Gastroesophageal sphincter (tissue), 3 donors: Measurements from ENCODE around the gene CNKSR3.

Experiments
- EP300 ChIP-seq: sonication (generic); formaldehyde crosslinking; IDR thresholded peaks from one replicate; pipeline ENCODE4 v1.6.1; 2017; ENCODE audit warnings: antibody characterized with exemption, mild to moderate bottlenecking
- POLR2A ChIP-seq, 2 donors: fragments of 450-650 bp; IDR thresholded peaks; one replicate each; pipeline ENCODE4 v1.6.1; 2017; ENCODE audit warnings: antibody characterized with exemption in 2 of 2, mild to moderate bottlenecking in 2 of 2, moderate library complexity in 1 of 2
- TF ChIP-seq, protein P1 (sequence below), 4 experiments: fragments of 200-600 bp in 2 of 4; fragments of 450-650 bp in 2 of 4; sonication (generic) in 1 of 4; IDR thresholded peaks; one replicate each; pipeline ENCODE4 v1.5.1; 2017 to 2019; ENCODE audit warnings: antibody characterized with exemption in 4 of 4, mild to moderate bottlenecking in 2 of 4, moderate library complexity in 2 of 4

DNA sequence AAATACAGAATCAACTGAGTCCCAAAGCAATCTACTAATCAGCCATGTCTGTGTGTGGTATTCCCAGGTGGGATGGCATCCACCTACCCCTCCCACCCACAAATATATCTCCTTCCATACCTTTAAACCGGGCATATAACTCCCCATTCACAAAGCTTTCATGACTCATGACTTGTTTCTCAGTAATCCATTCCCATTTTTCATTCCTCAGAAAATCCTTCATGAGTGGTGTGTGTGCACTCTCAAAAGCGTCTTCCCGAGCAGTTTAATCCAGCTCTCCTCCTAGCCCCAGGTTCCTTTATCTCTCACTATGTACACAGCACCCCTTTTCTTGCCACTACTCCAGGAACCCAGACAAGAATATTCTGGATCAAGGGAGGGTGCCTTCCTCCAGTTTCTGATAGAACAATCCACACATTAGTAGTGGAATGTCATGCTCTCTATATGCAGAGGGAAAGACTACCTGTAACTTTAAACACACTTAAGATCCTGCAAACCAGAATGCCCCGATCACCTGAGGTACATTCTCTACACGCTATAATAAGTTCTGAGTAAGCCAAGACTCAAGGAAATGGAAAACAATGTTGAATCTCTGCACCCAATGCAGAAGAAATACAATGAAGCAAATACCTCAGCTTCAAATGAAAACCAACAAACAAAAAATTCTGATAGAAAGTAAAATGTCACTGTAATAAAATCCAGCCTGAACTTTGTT is 98.2 kb downstream of the CNKSR3 start:
- TF ChIP-seq, protein P1, sequence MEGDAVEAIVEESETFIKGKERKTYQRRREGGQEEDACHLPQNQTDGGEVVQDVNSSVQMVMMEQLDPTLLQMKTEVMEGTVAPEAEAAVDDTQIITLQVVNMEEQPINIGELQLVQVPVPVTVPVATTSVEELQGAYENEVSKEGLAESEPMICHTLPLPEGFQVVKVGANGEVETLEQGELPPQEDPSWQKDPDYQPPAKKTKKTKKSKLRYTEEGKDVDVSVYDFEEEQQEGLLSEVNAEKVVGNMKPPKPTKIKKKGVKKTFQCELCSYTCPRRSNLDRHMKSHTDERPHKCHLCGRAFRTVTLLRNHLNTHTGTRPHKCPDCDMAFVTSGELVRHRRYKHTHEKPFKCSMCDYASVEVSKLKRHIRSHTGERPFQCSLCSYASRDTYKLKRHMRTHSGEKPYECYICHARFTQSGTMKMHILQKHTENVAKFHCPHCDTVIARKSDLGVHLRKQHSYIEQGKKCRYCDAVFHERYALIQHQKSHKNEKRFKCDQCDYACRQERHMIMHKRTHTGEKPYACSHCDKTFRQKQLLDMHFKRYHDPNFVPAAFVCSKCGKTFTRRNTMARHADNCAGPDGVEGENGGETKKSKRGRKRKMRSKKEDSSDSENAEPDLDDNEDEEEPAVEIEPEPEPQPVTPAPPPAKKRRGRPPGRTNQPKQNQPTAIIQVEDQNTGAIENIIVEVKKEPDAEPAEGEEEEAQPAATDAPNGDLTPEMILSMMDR (IDR thresholded peaks at IDR 0.05) = no peak
- TF ChIP-seq POLR2A (IDR thresholded peaks at IDR 0.05) = no peak
- TF ChIP-seq EP300 = no peak
